Measurements from ENCODE around the gene RBSN.

DNA sequence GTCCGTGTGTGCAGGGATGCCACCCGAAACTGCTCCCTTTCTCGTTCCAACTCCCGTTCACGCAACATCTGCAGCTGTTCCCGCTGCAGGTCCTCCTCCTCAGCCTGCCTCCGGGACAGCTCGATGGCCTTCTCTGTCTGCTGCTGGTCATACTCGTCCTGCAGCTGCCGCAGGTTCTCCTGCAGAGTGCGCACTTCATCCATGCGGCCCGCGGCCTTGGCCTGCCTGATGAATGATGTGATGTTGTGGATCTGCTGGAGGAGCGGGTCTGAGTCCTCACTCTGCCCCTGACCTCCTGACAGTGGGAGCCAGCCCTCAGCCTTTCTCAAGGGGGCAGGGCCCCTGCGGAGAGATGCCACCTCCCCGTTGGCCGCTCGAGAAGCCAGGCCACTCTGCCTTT is 24.4 kb downstream of the RBSN start:
- TF ChIP-seq POLR2A (IDR thresholded peaks at IDR 0.05), result no peak
- TF ChIP-seq, protein P1, sequence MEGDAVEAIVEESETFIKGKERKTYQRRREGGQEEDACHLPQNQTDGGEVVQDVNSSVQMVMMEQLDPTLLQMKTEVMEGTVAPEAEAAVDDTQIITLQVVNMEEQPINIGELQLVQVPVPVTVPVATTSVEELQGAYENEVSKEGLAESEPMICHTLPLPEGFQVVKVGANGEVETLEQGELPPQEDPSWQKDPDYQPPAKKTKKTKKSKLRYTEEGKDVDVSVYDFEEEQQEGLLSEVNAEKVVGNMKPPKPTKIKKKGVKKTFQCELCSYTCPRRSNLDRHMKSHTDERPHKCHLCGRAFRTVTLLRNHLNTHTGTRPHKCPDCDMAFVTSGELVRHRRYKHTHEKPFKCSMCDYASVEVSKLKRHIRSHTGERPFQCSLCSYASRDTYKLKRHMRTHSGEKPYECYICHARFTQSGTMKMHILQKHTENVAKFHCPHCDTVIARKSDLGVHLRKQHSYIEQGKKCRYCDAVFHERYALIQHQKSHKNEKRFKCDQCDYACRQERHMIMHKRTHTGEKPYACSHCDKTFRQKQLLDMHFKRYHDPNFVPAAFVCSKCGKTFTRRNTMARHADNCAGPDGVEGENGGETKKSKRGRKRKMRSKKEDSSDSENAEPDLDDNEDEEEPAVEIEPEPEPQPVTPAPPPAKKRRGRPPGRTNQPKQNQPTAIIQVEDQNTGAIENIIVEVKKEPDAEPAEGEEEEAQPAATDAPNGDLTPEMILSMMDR (IDR thresholded peaks at IDR 0.05), result no peak

All from adrenal gland (tissue), 5 donors.